ENCODE results near the gene KLHL17.
A peak's percentile ranks its signal among the peaks of the same experiment; 100 is the strongest.

Gene KLHL17

GRCh38 chr1:923131-923990, 37.0 kb upstream of the KLHL17 start, which contains the start of gene SAMD11:
SAMD11 (plus strand) TSS chr1:923923; CDS start chr1:924432, 509 bp downstream.
- DNase-seq = peak; percentile 41 to 77

GRCh38 chr1:923991-924655, 36.3 kb upstream of the KLHL17 start:
- no peak for DNase-seq

GRCh38 chr1:924656-925560, 35.5 kb upstream of the KLHL17 start:
- DNase-seq = peak in 1 of 2 experiments; percentile 37

GRCh38 chr1:925561-926421, 34.6 kb upstream of the KLHL17 start:
- DNase-seq = peak in 1 of 2 experiments; percentile 31

- no peak for DNase-seq
These were observed 33.1 kb upstream of the KLHL17 start for GRCh38 chr1:927234-927633.

- DNase-seq = no peak
These were observed 32.6 kb upstream of the KLHL17 start for GRCh38 chr1:927748-928147.

GRCh38 chr1:928825-929661, 31.3 kb upstream of the KLHL17 start:
- no peak for DNase-seq

GRCh38 chr1:929712-930632, 30.4 kb upstream of the KLHL17 start:
- no peak for DNase-seq

GRCh38 chr1:930633-931138, 29.7 kb upstream of the KLHL17 start:
- DNase-seq = no peak

GRCh38 chr1:931380-932172, 28.8 kb upstream of the KLHL17 start:
- DNase-seq = no peak

GRCh38 chr1:932173-932510, 28.2 kb upstream of the KLHL17 start:
- no peak for DNase-seq

- DNase-seq = no peak
These were observed 27.4 kb upstream of the KLHL17 start for GRCh38 chr1:932776-933602.

GRCh38 chr1:933603-933940, 26.8 kb upstream of the KLHL17 start:
- peak; percentile 72 to 76 for DNase-seq

GRCh38 chr1:934991-935750, 25.2 kb upstream of the KLHL17 start:
- no peak for DNase-seq

- DNase-seq = peak; percentile 91 to 94
These were observed 24.6 kb upstream of the KLHL17 start for GRCh38 chr1:935751-936231.

GRCh38 chr1:936348-937264, 23.8 kb upstream of the KLHL17 start:
- DNase-seq = no peak

Data from NCI-H524 (cell line).